ENCODE measurements around the gene NTM. TPM values are rescaled to one million over a fixed set of nuclear protein-coding genes. Genes with fewer than 3 reads are reported as not detected.
A peak's percentile ranks its signal among the peaks of the same experiment; 100 is the strongest.

NTM gene
- total RNA-seq, 1 experiment from 2014 or later: 16.4 TPM

- Mint-ChIP-seq H3K4me3 (peak overlapping the region; percentile 48), H3K27ac (peak overlapping the region; percentile 96), H3K27me3 (ENCODE audit: low read depth) (no peaks in the 10 kb centered on the region), H3K36me3 (peaks cover 9% of the 10 kb centered on the region), H3K4me1 (peaks cover 81% of the 10 kb centered on the region), H3K9me3 (peaks cover 8% of the 10 kb centered on the region)
- CTCF ChIA-PET: interaction anchor here (0.9 to 3.7 kb wide), 10 partner anchors 26 to 1839 kb away, joined by 3 to 15 read pairs (median 3); no protein-coding TSS in a partner anchor
- peak; percentile 67; the same call in 1 of the 2 replicates for TF ChIP-seq TEAD1 (CRISPR knock-in tag; IDR thresholded peaks at IDR 0.05)
- 0 out of 2 replicates have a peak, but pooled peaks have one; percentile 17 for TF ChIP-seq FOXK1 (CRISPR knock-in tag; IDR thresholded peaks at IDR 0.05)
- TF ChIP-seq, protein P1, sequence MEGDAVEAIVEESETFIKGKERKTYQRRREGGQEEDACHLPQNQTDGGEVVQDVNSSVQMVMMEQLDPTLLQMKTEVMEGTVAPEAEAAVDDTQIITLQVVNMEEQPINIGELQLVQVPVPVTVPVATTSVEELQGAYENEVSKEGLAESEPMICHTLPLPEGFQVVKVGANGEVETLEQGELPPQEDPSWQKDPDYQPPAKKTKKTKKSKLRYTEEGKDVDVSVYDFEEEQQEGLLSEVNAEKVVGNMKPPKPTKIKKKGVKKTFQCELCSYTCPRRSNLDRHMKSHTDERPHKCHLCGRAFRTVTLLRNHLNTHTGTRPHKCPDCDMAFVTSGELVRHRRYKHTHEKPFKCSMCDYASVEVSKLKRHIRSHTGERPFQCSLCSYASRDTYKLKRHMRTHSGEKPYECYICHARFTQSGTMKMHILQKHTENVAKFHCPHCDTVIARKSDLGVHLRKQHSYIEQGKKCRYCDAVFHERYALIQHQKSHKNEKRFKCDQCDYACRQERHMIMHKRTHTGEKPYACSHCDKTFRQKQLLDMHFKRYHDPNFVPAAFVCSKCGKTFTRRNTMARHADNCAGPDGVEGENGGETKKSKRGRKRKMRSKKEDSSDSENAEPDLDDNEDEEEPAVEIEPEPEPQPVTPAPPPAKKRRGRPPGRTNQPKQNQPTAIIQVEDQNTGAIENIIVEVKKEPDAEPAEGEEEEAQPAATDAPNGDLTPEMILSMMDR (IDR thresholded peaks at IDR 0.05): no peak
- TF ChIP-seq, protein P2, sequence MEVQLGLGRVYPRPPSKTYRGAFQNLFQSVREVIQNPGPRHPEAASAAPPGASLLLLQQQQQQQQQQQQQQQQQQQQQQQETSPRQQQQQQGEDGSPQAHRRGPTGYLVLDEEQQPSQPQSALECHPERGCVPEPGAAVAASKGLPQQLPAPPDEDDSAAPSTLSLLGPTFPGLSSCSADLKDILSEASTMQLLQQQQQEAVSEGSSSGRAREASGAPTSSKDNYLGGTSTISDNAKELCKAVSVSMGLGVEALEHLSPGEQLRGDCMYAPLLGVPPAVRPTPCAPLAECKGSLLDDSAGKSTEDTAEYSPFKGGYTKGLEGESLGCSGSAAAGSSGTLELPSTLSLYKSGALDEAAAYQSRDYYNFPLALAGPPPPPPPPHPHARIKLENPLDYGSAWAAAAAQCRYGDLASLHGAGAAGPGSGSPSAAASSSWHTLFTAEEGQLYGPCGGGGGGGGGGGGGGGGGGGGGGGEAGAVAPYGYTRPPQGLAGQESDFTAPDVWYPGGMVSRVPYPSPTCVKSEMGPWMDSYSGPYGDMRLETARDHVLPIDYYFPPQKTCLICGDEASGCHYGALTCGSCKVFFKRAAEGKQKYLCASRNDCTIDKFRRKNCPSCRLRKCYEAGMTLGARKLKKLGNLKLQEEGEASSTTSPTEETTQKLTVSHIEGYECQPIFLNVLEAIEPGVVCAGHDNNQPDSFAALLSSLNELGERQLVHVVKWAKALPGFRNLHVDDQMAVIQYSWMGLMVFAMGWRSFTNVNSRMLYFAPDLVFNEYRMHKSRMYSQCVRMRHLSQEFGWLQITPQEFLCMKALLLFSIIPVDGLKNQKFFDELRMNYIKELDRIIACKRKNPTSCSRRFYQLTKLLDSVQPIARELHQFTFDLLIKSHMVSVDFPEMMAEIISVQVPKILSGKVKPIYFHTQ (CRISPR knock-in tag; IDR thresholded peaks at IDR 0.05): no peak
- TF ChIP-seq TP53 (CRISPR knock-in tag; IDR thresholded peaks at IDR 0.05): 0 out of 2 replicates have a peak, but pooled peaks have one; percentile 13
- TF ChIP-seq HMGA2 (CRISPR knock-in tag; IDR thresholded peaks at IDR 0.05): no peak
- TF ChIP-seq RELA (CRISPR knock-in tag; IDR thresholded peaks at IDR 0.05; ENCODE audit: borderline replicate concordance): no peak
- TF ChIP-seq, protein P3, sequence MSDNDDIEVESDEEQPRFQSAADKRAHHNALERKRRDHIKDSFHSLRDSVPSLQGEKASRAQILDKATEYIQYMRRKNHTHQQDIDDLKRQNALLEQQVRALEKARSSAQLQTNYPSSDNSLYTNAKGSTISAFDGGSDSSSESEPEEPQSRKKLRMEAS (CRISPR knock-in tag; IDR thresholded peaks at IDR 0.05): no peak
- peak; percentile 93 for ATAC-seq
- DNase-seq (ENCODE audit: low spot score): peak; percentile 35
- POLR2A ChIA-PET: interaction anchor here (1.1 kb wide), 1 partner anchor 49 kb away, joined by 3 read pairs; no protein-coding TSS in a partner anchor
Observed at GRCh38 chr11:131982154-131982553, 611.7 kb downstream of the NTM start.

DNA sequence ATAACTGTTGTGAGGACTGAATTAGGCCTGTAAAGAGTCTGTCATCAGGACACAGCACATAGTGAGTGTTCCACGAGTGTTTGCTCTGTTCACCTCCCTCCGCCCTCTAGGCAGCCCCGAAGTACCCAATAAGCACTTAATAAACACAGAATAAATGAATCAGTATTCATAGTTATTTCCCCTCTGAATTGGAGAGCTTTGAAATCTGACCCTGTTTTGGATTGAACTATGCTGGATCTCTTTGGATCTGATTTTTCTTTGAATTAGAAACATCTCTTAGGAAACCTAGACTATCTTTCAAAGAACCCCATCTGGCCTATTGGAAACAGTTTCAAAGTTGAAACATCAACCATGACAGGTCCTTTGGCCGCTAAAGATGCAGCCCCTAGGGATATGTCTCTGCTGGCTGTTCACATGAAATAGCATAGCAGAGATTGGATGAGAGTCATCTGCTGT, 615.5 kb downstream of the NTM start:
- no peak overlapping the region for H3K4me3 Mint-ChIP-seq
- ChIA-PET POLR2A (no interaction called here), CTCF (no interaction called here)
- H3K27ac Mint-ChIP-seq: no peak overlapping the region
- H3K36me3 Mint-ChIP-seq: peaks cover 9% of the 10 kb centered on the region
- TF ChIP-seq, protein P4, sequence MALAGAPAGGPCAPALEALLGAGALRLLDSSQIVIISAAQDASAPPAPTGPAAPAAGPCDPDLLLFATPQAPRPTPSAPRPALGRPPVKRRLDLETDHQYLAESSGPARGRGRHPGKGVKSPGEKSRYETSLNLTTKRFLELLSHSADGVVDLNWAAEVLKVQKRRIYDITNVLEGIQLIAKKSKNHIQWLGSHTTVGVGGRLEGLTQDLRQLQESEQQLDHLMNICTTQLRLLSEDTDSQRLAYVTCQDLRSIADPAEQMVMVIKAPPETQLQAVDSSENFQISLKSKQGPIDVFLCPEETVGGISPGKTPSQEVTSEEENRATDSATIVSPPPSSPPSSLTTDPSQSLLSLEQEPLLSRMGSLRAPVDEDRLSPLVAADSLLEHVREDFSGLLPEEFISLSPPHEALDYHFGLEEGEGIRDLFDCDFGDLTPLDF (CRISPR knock-in tag; IDR thresholded peaks at IDR 0.05): no peak
- TF ChIP-seq FOXP1 (CRISPR knock-in tag; IDR thresholded peaks at IDR 0.05; ENCODE audit: borderline replicate concordance) (no peak), GTF2I (CRISPR knock-in tag; conservative IDR thresholded peaks at IDR 0.05) (no peak), NFE2L1 (CRISPR knock-in tag; IDR thresholded peaks at IDR 0.05) (no peak), CREM (CRISPR knock-in tag; IDR thresholded peaks at IDR 0.05) (no peak), ZNF396 (CRISPR knock-in tag; IDR thresholded peaks at IDR 0.05; ENCODE audit: borderline replicate concordance) (no peak), ZNF512 (CRISPR knock-in tag; IDR thresholded peaks at IDR 0.05; ENCODE audit: borderline replicate concordance) (no peak)
- TF ChIP-seq, protein P5, sequence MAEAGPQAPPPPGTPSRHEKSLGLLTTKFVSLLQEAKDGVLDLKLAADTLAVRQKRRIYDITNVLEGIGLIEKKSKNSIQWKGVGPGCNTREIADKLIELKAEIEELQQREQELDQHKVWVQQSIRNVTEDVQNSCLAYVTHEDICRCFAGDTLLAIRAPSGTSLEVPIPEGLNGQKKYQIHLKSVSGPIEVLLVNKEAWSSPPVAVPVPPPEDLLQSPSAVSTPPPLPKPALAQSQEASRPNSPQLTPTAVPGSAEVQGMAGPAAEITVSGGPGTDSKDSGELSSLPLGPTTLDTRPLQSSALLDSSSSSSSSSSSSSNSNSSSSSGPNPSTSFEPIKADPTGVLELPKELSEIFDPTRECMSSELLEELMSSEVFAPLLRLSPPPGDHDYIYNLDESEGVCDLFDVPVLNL (CRISPR knock-in tag; IDR thresholded peaks at IDR 0.05; ENCODE audit: borderline replicate concordance, low read depth): no peak
- TF ChIP-seq, protein P6, sequence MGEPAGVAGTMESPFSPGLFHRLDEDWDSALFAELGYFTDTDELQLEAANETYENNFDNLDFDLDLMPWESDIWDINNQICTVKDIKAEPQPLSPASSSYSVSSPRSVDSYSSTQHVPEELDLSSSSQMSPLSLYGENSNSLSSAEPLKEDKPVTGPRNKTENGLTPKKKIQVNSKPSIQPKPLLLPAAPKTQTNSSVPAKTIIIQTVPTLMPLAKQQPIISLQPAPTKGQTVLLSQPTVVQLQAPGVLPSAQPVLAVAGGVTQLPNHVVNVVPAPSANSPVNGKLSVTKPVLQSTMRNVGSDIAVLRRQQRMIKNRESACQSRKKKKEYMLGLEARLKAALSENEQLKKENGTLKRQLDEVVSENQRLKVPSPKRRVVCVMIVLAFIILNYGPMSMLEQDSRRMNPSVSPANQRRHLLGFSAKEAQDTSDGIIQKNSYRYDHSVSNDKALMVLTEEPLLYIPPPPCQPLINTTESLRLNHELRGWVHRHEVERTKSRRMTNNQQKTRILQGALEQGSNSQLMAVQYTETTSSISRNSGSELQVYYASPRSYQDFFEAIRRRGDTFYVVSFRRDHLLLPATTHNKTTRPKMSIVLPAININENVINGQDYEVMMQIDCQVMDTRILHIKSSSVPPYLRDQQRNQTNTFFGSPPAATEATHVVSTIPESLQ (CRISPR knock-in tag; IDR thresholded peaks at IDR 0.05): no peak
- TF ChIP-seq, protein P7, sequence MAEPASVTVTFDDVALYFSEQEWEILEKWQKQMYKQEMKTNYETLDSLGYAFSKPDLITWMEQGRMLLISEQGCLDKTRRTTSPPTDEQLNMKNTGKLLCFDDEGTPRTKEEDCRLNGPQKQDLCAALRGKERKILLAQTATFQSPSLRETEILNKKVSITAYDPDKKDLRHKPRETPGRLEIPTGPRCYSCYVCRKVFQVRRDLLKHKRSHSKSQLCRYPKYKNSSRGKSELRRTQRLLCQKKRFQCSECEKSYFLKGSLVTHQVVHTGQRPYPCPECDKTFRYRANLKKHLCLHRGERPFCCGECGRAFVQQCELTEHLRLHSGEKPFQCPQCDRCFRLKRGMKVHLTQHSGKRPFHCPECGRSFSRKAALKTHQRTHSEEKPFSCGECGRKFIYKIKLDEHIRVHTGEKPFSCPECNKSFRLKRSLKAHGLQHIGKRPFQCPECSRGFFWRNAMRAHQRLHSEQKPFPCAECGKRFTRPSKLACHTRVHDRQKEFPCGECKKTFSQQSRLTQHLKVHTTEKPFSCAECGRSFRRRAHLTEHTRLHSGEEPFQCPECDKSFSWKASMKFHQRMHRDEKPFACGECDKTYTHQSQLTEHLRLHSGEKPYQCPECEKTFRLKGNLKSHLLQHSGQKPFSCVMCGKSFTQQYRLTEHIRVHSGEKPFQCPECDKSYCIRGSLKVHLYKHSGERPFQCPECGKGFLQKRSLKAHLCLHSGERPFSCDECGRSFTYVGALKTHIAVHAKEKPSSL (CRISPR knock-in tag; conservative IDR thresholded peaks at IDR 0.05): no peak
- TF ChIP-seq, protein P1 (IDR thresholded peaks at IDR 0.05): no peak
- no peaks in the 10 kb centered on the region for H3K27me3 Mint-ChIP-seq (ENCODE audit: low read depth)
- DNase-seq (ENCODE audit: low spot score) (no peak), ATAC-seq (no peak)
- H3K4me1 Mint-ChIP-seq: peaks cover 45% of the 10 kb centered on the region
- peaks cover 8% of the 10 kb centered on the region for H3K9me3 Mint-ChIP-seq
